HPDE6-E6E7 (cell line): ENCODE measurements around the gene LDAH.

Experiments used
- DNase-seq: peaks from one replicate; pipeline ENCODE4 v3.0.0; 2011; ENCODE audit warnings: missing footprints; ENCODE audit errors: extremely low spot score

Gene LDAH

GRCh38 chr2:20682167-20682920 is 140.6 kb downstream of the LDAH start:
- no peak for DNase-seq

GRCh38 chr2:20680744-20681375 is 142.0 kb downstream of the LDAH start:
- no peak for DNase-seq

- no peak for DNase-seq
Observed at GRCh38 chr2:20678780-20679179, 144.1 kb downstream of the LDAH start.

GRCh38 chr2:20678086-20678395 is 144.9 kb downstream of the LDAH start:
- DNase-seq: no peak

- no peak for DNase-seq
Observed at GRCh38 chr2:20677301-20678085, 145.4 kb downstream of the LDAH start.

GRCh38 chr2:20676353-20677215 is 146.3 kb downstream of the LDAH start:
- no peak for DNase-seq

- DNase-seq: peak; percentile 36
Observed at GRCh38 chr2:20675701-20676352, 147.1 kb downstream of the LDAH start.

GRCh38 chr2:20674974-20675679 is 147.8 kb downstream of the LDAH start:
- DNase-seq: peak; percentile 62

- no peak for DNase-seq
Observed at GRCh38 chr2:20674309-20674965, 148.5 kb downstream of the LDAH start.

GRCh38 chr2:20673686-20674308 is 149.1 kb downstream of the LDAH start:
- DNase-seq: no peak

GRCh38 chr2:20672201-20672951 is 150.5 kb downstream of the LDAH start:
- DNase-seq: no peak

GRCh38 chr2:20671736-20672080 is 151.2 kb downstream of the LDAH start:
- DNase-seq: no peak

- no peak for DNase-seq
Observed at GRCh38 chr2:20671036-20671735, 151.7 kb downstream of the LDAH start.

- no peak for DNase-seq
Observed at GRCh38 chr2:20670315-20671035, 152.4 kb downstream of the LDAH start.

- no peak for DNase-seq
Observed at GRCh38 chr2:20669562-20670314, 153.2 kb downstream of the LDAH start.

- no peak for DNase-seq
Observed at GRCh38 chr2:20668871-20669475, 153.9 kb downstream of the LDAH start.

- no peak for DNase-seq
Observed at GRCh38 chr2:20668451-20668850, 154.4 kb downstream of the LDAH start.
